Esophagus muscularis mucosa (tissue), 4 donors: ENCODE measurements around the gene FRAS1. TPM values are rescaled to one million over a fixed set of nuclear protein-coding genes. Genes with fewer than 3 reads are reported as not detected.
"Not testable (repeated sequence)": the region's sequence is repeated elsewhere in the genome, so short reads cannot be mapped to it uniquely, and the experiment has no call there.

ENCODE experiments used
- DNase-seq: peaks from one replicate; pipeline ENCODE4 v3.0.0-alpha.2; 2017; ENCODE audit errors: extremely low spot score
- H3K27ac ChIP-seq, 4 donors: fragments of 200-600 bp; sonication (generic); replicated peaks in 1 of 4; 1 replicate in 3 of 4; 2 replicates in 1 of 4; pipeline ENCODE4 v1.5.1; 2016 to 2019; ENCODE audit warnings: mild to moderate bottlenecking in 1 of 4
- H3K27me3 ChIP-seq, 4 donors: fragments of 200-600 bp; sonication (generic); one replicate each; pipeline versions ENCODE4 v1.5.1 to v1.6.0; 2016 to 2019
- H3K36me3 ChIP-seq, 4 donors: fragments of 200-600 bp; sonication (generic); one replicate each; pipeline ENCODE4 v1.5.1; 2016 to 2019
- H3K4me1 ChIP-seq, 4 donors: fragments of 200-600 bp; sonication (generic); one replicate each; pipeline ENCODE4 v1.5.1; 2016 to 2019
- H3K4me3 ChIP-seq, 4 donors: fragments of 200-600 bp; sonication (generic); 1 replicate in 2 of 4; 2 replicates in 2 of 4; pipeline ENCODE4 v1.5.1; 2016 to 2019; ENCODE audit warnings: mild to moderate bottlenecking in 4 of 4, moderate library complexity in 1 of 4
- H3K9me3 ChIP-seq, 4 donors: fragments of 200-600 bp; sonication (generic); 1 replicate in 3 of 4; 2 replicates in 1 of 4; pipeline ENCODE4 v1.5.1; 2016 to 2019
- EP300 ChIP-seq: sonication (generic); formaldehyde crosslinking; IDR thresholded peaks from one replicate; pipeline ENCODE4 v1.6.1; 2017; ENCODE audit warnings: antibody characterized with exemption
- POLR2A ChIP-seq: fragments of 450-650 bp; IDR thresholded peaks from one replicate; pipeline ENCODE4 v1.6.1; 2017; ENCODE audit warnings: antibody characterized with exemption, moderate library complexity, mild to moderate bottlenecking, low read depth
- POLR2AphosphoS5 ChIP-seq, 2 donors: sonication (generic); formaldehyde crosslinking; IDR thresholded peaks; one replicate each; pipeline ENCODE4 v1.6.1; 2017; ENCODE audit warnings: antibody characterized with exemption in 2 of 2
- WGBS: methylation state at CpG from one replicate; pipeline ENCODE4 v1.1.5; 2018; 5-methylcytosine and 5-hydroxymethylcytosine counted together
- intact Hi-C: fragments of 100-400 bp; cut with DNase I; formaldehyde crosslinking; loops from one replicate; pipeline ENCODE4 v1.15.1; 2023
- total RNA-seq, 4 donors: library from RNA; depleted of rRNA; stranded (reverse); fragments of >200 nt; gene quantifications; one replicate each; pipeline versions ENCODE4 v1.1.0 to v1.2.1, GENCODE V29; 2016
- TF ChIP-seq, protein P1 (sequence below), 3 experiments: fragments of 200-600 bp in 2 of 3; fragments of 450-650 bp in 1 of 3; sonication (generic) in 2 of 3; IDR thresholded peaks; one replicate each; pipeline ENCODE4 v1.5.1; 2017 to 2019; ENCODE audit warnings: antibody characterized with exemption in 3 of 3, mild to moderate bottlenecking in 2 of 3, moderate library complexity in 1 of 3

Gene FRAS1
- total RNA-seq, 4 donors from 2014 or later: 5.3 to 8.7 (median 5.7) TPM

DNA sequence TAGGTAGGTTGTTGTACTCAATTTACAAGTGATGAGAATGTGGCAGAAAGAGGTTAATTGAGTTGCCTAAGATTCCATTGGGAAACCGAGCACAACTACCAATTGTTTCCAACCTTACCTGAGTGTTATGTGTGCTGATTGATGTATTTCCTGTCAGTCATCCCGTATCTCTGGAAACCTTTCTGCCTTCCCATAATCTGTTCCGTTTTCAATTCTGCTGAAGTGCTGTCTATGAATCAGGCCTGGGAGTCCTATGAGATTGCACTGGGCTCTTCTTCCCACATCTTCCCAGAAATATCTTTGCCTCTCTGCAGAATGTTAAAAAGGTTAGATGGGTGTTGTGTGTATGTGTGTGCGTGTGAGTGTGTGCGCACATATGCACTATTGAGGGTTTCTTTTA is 264.9 kb downstream of the FRAS1 start:
- H3K4me3 ChIP-seq: no peak overlapping the region
- no peaks in the 10 kb centered on the region for H3K4me1 ChIP-seq
- H3K27ac ChIP-seq: no peak overlapping the region
- no peaks in the 10 kb centered on the region for H3K27me3 ChIP-seq
- WGBS: 90% methylated on average over 5 of the region's 5 CpGs
- DNase-seq: peak; percentile 53
- TF ChIP-seq EP300 (no peak), POLR2A (no peak), POLR2AphosphoS5 (IDR thresholded peaks at IDR 0.05) (no peak)
- TF ChIP-seq, protein P1, sequence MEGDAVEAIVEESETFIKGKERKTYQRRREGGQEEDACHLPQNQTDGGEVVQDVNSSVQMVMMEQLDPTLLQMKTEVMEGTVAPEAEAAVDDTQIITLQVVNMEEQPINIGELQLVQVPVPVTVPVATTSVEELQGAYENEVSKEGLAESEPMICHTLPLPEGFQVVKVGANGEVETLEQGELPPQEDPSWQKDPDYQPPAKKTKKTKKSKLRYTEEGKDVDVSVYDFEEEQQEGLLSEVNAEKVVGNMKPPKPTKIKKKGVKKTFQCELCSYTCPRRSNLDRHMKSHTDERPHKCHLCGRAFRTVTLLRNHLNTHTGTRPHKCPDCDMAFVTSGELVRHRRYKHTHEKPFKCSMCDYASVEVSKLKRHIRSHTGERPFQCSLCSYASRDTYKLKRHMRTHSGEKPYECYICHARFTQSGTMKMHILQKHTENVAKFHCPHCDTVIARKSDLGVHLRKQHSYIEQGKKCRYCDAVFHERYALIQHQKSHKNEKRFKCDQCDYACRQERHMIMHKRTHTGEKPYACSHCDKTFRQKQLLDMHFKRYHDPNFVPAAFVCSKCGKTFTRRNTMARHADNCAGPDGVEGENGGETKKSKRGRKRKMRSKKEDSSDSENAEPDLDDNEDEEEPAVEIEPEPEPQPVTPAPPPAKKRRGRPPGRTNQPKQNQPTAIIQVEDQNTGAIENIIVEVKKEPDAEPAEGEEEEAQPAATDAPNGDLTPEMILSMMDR (IDR thresholded peaks at IDR 0.05): no peak
- no peaks in the 10 kb centered on the region for H3K36me3 ChIP-seq
- no peaks in the 10 kb centered on the region for H3K9me3 ChIP-seq
- intact Hi-C loops: no loop called here

DNA sequence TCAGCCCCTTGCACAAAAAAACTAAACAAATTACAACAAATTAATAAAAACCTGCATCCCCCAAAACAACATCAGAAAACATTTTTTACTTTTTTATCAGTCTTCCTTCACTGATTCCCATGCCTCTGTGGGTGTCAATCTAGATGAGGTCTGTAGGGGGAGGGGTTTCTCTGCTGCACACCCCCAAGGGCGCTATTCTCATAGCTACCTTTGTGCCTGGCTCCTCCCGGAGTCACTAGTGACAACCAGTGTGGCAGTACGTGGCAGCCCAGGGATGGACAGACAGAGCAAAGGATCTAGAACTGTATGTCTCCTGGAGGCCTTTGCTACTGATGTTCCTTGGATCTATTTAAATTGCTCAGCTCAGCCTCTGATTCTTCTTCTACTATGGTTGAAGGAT is 266.3 kb downstream of the FRAS1 start:
- H3K9me3 ChIP-seq: no peaks in the 10 kb centered on the region
- whole genome bisulfite sequencing: 96% methylated on average over 3 of the region's 3 CpGs

DNA sequence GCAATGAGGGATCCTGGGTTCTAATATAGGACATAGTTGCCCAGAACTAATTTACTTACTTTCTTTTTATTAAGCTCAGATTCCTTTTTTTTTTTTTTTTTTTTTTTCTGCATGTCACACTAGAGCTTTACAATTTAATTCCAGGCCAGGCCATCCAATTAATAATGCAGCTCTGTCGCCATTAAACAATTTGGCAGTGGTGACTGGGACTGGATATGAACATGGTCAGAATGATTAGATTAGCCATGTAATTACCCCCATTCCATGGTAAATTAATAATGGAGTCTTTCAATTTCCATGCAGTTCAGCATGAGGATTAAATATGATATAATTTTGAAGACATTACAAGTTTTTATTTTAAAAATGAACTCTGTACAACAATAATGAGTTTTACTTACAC is 267.5 kb downstream of the FRAS1 start:
- no peaks in the 10 kb centered on the region for H3K4me1 ChIP-seq
- intact Hi-C loops: no loop called here
- TF ChIP-seq EP300: no peak
- no peak for TF ChIP-seq POLR2A
- TF ChIP-seq POLR2AphosphoS5 (IDR thresholded peaks at IDR 0.05): no peak
- TF ChIP-seq, protein P1 (IDR thresholded peaks at IDR 0.05): no peak
- no peaks in the 10 kb centered on the region for H3K36me3 ChIP-seq
- 100% methylated on average over 1 of the region's 1 CpG for WGBS
- no peak overlapping the region for H3K4me3 ChIP-seq
- no peaks in the 10 kb centered on the region for H3K27me3 ChIP-seq
- DNase-seq: no peak
- no peak overlapping the region for H3K27ac ChIP-seq
- no peaks in the 10 kb centered on the region for H3K9me3 ChIP-seq

More for the DNA sequence above, 266.3 kb downstream of the FRAS1 start:
- TF ChIP-seq, protein P1 (IDR thresholded peaks at IDR 0.05): no peak
- TF ChIP-seq POLR2AphosphoS5 (IDR thresholded peaks at IDR 0.05): no peak
- no peak for TF ChIP-seq EP300
- TF ChIP-seq POLR2A: no peak
- no peaks in the 10 kb centered on the region for H3K27me3 ChIP-seq
- no peaks in the 10 kb centered on the region for H3K4me1 ChIP-seq
- H3K36me3 ChIP-seq: no peaks in the 10 kb centered on the region
- H3K4me3 ChIP-seq: no peak overlapping the region
- no peak for DNase-seq
- no peak overlapping the region for H3K27ac ChIP-seq
- intact Hi-C loops: no loop called here

DNA sequence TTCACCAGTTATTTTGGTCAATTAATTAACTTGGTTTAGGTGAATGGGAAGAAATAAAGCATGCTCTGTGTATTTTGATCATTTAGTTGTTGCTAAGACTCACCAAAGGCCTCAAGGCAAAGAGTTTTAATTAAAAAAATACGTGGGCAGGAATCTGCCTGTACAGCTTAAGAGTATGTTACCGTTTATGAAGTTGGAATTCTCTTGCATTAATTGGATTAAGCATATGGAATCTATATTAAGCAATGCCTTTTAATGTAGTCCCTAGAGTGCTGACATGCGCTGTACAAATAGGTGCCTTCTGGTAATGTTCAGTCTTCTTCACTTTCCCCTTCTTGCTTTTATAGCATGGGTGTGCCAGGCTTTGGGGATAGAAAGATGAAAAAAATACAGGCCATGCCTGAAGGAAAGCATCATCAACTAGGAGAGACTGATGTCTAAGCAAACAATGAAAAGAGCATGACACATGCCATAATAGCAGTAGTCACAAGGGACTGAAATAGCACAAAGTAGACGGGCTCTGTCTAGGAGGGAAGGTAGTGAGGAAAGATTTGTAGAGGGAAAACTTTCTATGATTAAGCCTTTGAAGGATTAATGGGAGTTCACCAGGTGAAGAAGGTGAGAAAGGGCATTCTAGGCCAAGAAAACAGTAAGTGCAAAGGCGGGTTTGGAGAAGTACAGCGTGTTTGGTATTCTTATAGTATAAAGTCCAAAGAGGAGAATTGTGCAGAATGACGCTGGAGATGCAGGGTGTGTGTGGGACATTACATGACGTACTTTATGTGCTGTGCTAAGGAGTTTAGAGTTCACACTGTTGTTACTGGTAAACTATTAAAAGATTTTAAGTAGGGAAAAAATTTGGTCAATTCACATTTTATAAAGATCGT is 268.4 kb downstream of the FRAS1 start:
- intact Hi-C loops: no loop called here

DNA sequence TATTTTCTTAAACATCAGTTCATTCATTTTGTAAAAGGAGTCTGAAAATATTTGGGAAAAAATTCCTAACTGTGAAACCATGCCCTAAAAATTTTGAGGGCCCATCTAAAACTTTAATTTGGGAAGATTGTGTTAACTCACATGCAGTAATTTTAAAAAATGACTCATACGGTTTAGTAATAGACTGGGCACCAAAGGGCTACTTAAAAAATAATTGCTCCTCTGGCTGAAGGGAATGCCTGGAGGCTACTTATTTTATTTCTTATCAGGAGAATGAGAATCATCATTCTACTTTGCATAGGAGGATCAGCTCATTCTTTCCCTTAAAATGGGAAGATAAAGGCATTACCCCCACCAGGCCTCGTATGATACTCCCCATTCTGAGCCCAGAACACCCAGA is 271.5 kb downstream of the FRAS1 start:
- H3K4me1 ChIP-seq, H3K27ac ChIP-seq, H3K36me3 ChIP-seq, H3K27me3 ChIP-seq, H3K9me3 ChIP-seq, intact Hi-C loops, DNase-seq, H3K4me3 ChIP-seq: not testable (repeated sequence)
- 88% methylated on average over 2 of the region's 2 CpGs for WGBS

More for the DNA sequence above, 268.4 kb downstream of the FRAS1 start:
- DNase-seq: no peak
- Histone ChIP-seq H3K27me3 (no peaks in the 10 kb centered on the region), H3K4me3 (no peak overlapping the region), H3K4me1 (no peaks in the 10 kb centered on the region), H3K9me3 (no peaks in the 10 kb centered on the region), H3K27ac (no peak overlapping the region), H3K36me3 (no peaks in the 10 kb centered on the region)
- WGBS: 75% methylated on average over 9 of the region's 9 CpGs
- TF ChIP-seq POLR2A (no peak), EP300 (no peak)
